ENCODE results near the gene PBX1.

Gene PBX1

DNA sequence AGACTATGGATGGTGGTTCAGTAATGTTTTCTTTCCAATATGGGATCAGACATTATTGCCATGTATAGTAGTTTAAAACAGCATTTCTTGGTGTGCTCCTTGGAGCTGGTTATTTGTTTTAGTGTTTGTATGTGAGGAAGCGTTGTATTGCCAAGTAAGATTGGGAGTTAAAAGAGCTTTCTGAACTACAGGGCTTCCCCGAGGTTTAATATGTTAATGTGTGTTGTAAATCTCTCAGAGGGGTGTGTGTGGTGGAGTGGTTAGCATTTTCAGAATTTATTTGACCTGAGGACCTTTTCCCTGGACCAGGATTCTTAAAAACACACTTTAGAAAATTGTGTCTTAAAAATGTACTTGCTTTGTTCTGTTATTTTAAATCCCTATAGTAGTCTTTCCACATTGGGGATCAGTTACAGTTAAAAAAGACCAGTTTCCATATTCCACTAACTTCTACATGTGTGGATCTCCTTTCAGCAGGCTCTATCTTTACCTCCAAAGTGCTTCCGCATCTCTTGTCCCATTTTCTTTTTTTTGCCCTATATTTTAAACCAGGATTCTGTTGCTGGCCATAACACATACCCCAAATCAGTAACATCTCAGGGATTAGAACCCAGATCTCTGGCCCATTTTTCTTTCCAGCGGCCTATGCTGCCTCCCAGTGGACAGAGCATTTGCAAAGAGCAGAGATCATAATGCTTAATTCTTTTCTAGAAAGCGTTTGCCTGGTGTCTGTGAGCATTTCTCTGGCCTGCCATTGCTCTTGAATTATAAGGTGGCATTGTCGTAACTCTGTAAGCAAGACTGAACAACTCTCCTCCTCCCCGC is 58.6 kb downstream of the PBX1 start:
- no peak for DNase-seq (ENCODE audit: low read depth in 2 of 2)

DNA sequence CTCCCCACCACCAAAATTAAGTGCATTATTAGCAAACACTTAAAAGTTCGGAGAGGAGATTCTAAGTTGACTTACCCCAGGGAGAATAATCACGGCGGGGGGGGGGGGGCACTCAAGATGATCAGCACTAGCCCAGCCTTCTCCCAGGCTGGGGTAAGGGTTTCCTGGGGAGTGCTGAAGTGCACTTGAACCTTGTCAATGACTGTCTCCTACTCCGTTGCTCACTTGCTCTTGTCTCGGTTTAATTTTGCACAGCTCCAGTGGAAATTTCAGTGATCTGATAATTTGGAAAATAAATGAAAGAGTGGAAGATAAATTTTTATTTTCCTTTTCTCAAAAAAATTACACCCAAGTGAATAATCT is 59.2 kb downstream of the PBX1 start:
- DNase-seq (ENCODE audit: low read depth in 2 of 2): no peak

DNA sequence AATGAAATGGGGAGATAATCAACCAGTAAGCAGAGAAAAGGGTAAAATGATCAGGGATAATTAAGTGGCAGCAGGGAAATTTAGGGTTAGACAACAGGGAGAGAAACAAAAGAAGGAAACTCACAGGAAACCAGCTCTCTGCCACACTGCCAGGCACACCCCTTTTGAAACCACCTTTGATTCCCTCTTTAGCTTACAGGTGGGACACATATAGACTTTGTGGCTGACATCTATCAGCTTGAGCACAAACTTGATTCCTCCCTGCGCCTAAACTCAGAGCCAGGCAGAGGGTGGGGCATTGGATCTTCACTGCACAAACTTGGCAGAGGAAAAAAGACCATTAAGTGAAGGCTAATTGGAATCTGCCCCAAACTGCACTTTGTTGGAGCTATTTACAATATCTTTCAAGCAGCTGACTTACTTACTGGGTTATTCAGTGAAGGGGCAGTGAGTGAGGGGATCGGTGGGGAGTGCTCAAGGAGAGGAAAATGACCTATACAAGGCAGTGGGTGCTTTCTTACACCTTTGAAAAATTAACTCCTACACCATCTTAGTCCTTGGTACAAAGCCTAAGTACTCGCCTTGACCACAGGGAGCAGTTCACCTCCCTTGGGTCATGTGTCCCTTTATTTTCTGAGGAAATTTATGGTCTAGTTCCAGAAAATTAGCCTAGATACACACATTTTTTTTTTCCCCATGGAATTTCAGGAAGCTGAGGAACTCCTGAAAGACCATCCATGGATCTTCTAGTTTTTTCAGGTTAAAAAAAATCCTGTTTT is 60.2 kb downstream of the PBX1 start:
- no peak for DNase-seq (ENCODE audit: low read depth in 2 of 2)

DNA sequence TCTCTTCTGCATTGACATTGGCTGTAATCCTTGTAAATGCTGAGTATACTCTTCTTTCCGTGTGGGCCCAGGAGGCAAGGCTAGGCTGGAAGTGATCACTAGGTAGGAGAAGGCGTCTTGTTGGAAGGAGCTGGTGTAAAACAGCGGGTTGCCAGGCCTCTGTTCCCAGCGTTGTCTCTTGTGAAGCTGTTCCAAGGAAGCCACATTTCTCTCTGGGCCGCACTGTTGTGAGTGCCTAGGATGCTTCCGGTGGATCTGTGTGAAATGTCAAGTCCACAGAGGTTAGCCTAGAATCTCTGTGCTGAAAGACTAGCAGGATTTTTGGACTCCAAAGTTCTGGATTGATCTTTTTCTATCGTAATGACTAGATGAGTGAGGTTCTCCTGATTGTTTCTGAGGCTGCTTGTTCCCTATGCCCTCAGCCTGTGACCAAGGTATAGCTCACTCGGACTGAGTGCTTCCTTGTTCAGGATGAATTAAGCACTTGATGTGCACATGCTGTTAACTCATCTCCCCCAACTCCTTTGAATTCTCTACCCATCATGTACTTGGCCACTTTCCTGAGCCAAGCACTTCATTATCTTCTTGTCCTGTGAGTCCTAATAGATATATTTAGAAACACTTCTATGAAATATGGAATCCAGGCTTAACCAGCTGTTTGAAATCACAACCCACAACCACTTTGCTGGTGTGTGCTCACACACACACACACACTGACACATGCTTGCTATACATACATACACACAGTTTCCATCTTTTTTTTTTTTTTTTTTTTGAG is 63.3 kb downstream of the PBX1 start:
- DNase-seq (ENCODE audit: low read depth in 2 of 2): no peak

DNA sequence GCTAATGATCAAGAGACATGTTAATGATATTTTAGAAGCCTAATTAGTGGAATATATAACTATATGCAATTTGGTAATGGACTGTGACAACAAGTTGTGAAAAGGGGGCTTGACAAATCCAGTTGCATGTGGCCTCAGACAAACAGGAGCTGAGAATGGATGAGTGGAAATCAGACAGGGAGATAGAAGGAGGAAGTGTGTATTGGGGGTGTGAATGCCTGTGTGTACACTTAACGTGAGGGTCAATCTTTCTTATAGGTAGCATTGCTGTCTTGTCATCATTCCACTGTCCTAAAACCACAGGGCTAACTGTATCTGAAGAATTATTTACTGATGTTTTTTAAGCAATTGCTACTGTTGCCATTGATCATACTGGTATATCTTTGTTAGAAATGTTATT is 64.8 kb downstream of the PBX1 start:
- no peak for DNase-seq (ENCODE audit: low read depth in 2 of 2)

DNA sequence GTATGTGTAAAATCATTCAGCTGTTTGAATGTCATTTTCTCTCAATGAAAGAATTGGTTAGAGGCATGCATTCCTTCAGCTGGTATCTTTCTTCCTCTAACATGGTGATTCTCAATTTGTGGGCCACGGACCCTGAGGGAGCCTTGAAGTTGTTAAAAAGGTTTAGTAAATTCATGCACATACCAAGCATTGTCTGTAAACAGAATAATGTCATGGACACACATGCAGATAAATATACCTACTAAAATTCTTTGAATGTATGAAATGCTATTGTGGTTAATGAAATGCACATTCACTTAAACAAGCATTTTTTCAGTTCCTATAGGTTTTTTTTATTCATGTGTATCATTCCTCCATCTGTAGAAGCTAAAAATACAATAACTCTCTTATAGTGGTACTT is 65.4 kb downstream of the PBX1 start:
- no peak for DNase-seq (ENCODE audit: low read depth in 2 of 2)

DNA sequence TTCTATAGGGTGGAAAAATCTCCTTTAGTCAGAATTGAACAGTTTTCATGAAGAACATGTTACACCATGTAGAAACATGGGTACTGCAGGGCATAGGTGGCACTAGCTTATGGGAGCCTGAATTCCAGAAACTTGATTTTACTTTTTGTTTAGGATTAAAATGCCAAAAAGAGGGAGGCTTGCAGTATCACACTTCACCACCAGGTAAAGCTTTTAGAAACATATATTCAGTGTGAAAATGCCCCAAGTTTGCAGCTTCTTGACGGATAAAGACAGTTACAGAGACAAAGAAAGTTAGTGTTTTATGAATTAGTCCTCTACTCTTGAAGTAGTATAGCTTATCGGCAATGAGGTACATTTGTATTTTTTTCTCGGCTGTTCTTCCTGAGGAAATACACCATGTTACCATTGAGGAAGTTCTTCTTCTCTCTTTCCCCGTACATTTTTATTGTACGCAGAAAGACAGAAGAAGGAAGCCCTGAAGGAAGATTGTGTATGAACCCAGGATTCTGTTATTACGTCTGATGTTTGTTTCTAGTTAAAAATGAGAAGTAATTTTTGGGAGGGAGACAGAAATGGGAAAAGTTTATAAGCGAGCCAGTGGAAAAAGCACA is 66.1 kb downstream of the PBX1 start:
- no peak for DNase-seq (ENCODE audit: low read depth in 2 of 2)

DNA sequence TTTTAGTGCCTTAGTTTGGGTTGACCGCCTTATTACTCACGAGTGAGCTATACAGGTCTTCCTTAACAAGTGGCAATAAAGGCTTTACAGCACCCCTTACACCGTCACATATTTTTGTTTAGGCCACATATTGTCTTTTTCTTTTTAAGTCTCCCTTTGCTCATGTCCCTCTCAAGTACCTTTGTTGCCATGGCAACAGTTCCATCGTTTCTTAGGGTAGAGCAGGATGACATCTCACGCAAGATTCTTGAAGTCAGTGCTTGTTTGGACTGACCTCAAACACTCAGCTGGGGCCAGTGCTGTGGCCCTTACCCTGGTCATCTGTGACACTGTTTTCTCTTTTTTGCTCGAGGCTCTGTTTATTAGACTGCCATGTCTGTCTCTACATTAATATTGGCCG is 69.8 kb downstream of the PBX1 start:
- DNase-seq (ENCODE audit: low read depth in 2 of 2): no peak

DNA sequence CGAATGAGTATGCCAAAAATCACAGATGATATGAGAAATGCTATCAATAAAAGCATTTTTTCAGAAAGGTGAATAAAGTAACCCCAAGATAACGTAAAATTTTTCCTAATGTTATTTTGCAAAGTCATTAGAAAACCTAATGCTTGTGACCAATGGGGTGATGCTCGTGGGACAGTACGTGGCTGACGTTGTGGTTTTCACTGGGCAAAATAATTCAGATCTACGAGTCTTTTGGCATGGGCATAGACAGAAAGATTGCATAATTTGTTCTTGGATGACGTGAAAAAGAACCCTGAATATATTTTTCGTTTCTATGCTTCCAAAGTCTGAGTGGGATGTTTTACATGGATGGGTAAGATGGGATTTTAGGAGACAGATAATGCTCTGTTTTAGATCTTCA is 71.0 kb downstream of the PBX1 start:
- DNase-seq (ENCODE audit: low read depth in 2 of 2): no peak

DNA sequence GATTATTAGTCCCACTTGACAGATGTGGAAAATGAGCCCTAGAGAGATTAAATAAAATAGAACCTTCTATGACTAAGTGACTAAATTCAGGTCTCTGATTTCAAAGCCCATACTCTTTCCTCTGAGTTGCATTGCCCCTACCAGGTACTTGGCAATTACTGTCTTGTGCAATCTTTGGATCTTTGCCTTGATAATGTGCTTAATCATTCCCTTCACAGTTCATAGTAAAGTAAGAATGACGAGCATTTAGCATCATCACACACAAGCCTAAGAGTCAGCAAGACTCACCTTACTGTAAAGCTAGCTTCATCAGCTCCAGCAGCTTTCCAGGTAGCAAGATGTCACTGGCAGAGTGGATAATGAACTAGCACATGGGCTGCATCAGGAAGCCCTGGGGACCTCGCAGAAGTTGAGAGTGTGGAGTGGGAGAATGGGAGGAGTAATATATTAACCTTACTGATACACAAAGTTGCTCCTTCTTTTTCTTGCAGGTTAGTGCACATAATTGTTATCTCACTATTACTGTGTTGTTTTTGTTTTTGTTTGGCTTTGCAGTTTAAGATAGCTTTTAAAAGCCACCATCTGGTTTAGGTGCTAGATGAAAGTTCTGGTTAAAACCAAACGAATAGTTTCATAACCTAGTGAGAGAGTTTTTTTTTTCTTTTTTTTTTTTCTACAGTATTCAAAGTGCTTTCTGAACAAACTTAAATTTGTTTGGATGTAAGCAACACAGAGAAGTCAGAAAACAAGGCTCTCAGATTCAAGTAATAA is 71.8 kb downstream of the PBX1 start:
- no peak for DNase-seq (ENCODE audit: low read depth in 2 of 2)

DNA sequence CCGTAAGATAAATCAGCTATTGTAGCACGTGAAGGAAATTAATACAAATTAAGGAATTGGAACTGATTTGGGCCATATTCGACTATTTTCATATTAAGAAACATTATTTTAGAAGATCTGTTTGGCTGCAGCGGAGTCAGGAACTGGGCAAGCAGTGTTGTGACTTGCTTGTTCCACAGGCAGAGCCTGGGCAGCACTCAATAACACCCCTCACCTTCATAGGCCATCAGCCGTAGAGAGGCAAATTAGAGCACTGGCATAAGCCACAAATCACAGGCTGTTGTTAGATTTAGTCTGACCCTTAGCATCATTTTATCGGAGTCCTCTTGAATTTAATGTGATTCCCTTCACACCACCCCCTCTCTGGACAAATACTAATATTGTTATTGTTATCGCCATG is 72.8 kb downstream of the PBX1 start:
- no peak for DNase-seq (ENCODE audit: low read depth in 2 of 2)

DNA sequence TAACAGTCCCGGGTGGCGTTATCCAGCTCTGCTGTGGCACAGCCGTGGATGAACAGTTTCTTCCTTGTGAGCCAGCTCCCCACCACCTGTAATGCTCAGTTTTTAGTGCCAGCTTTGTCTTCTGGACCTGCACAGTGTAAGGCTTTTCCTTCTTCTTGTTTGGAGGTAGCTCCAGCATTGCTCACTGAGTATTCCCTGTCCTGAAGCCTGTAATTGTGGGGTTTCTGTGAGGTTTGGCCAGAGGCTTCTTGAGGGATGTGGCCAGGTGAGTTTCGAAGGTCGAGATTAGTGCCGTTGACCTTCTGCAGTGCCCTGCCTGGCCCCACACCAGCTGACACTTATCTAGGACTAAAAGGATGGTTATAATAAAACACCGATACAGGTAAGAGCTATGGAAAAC is 75.0 kb downstream of the PBX1 start:
- DNase-seq (ENCODE audit: low read depth in 2 of 2): no peak

DNA sequence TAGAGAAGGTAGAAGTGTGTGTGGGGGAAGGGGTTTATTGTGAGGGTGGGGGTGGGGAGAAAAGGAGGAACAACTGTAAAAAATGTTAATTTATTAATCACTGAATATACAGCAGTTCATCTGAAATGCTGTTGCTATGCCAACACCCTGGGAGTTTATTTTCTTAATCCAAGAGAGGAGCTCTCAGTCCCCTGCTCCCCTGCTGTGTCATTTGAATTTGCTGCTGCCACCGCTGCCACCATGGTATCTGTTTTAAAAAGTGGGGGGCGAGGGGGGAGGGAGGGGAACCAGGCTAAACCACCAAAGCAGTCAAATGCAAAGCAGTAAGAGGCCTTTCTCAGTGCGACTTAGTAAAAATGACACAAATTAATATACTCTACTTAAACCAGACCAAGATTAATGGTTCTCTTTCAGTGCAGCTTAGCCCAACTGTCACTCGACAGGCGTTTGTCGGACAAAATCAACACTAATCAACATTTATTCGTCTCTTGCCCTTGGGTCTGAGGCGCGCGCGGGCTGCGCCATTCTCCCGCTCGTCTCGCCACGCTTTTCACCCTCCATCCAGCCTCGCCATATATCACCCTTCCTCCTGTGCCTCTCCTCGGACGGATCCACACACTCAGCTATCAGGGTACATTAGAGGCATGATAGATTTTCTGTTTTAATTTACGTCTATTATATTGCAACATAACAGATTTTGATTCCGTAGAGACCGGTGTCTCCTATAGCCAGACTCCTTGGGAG is 76.2 kb downstream of the PBX1 start:
- no peak for DNase-seq (ENCODE audit: low read depth in 2 of 2)

DNA sequence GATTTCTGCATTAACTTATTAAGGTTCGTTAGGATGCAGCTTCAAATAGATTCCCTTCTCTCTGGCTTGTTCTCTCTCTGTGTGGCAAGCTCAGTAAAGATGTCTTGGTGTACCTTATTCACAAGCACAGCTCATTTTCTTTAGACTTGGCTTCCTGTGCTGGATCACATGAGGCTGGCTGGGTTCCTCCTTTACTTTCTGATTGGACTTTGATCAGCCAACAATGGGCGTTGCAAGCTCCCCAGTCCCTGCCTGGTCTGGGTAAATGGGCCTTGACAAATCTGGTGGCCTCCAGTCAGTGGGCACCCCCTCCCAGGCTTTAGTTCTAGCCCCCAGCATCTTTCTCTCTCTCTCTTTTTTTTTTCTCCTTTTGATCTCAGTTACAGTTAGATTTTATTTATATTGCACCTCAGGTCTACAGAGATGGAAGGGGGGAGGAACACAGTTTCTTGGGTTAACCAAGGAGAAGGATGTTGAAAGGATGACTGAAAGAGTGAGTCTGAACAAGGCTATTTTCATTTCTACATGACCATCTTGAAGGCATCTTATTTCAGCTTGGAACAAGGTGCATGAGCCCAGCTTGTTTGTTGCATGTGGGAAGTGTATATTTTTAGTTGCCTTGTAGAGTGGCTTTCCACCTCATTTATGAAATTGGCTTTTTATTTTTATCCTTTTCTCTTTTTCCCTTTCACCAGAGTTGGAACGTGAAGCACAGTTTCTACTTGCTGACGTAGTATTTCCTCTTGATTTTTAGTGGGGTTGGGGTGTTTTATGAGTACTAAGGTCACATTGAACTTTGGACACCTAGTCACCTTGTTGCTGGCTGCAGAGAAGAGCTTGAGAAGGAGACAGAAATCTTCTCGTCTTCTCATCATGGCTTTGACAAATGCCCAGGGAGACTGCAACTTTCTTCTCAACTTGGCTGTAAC is 77.1 kb downstream of the PBX1 start:
- DNase-seq (ENCODE audit: low read depth in 2 of 2): no peak

DNA sequence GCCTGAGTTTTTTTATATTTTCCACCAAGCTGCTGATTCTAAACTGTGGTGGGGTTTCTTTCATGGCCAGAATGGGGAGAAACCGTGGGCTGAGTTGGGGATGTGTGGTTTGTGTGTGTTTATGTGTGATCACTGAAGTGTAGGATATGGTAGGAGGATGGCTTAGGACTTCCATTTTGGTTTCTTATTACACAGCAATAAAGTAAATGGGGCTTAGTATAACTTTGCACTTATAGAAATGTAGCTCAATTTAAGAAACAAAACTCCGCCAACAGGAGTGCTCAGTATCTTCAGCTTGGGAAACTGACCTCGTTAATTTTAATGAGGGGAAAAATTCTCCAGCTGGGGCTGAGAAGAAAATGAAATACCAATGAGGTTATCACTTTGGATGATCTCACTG is 77.8 kb downstream of the PBX1 start:
- DNase-seq (ENCODE audit: low read depth in 2 of 2): no peak

DNA sequence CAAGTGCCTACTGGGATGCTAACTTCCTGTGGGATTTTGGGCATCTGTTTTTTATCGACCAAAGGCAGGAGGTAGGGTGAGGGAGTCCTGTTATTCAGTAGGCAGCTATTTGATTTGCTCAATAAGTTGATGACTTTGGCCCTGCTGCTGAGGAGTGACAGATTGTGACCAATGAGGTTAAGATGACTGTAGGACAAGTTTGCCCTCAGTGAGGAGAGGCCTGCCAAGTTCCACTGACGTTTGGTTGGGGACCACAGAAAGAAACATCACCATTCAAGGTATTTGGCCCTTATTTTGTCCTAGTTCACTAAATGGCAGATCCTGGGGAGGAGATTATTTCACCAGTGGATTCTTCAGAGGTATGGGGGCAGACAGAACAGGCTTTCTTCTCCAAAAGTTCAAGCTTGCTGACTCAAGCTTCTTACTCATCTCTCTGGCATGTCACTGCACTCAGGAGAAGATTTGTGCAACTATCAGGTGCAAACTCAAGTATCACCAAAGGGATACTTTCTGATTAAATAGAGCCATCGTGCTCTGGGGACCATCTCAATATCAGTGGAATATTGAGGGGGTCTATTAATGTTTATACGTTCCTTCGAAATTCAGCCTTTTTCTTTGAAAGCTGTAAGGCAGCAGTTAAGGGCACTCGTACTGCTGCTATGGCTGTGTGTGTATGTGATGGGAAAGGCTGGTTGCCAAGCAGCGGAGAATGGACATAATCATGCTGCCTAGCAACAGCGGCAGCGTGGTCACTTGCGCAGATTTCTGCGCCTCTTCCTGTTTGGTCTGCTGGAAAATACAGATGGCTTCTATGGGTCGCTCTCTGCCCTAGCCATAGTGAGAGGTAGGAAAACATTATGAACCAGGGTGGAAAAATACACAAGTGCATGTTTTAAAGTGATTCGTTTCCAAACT is 78.7 kb downstream of the PBX1 start:
- no peak for DNase-seq (ENCODE audit: low read depth in 2 of 2)

DNA sequence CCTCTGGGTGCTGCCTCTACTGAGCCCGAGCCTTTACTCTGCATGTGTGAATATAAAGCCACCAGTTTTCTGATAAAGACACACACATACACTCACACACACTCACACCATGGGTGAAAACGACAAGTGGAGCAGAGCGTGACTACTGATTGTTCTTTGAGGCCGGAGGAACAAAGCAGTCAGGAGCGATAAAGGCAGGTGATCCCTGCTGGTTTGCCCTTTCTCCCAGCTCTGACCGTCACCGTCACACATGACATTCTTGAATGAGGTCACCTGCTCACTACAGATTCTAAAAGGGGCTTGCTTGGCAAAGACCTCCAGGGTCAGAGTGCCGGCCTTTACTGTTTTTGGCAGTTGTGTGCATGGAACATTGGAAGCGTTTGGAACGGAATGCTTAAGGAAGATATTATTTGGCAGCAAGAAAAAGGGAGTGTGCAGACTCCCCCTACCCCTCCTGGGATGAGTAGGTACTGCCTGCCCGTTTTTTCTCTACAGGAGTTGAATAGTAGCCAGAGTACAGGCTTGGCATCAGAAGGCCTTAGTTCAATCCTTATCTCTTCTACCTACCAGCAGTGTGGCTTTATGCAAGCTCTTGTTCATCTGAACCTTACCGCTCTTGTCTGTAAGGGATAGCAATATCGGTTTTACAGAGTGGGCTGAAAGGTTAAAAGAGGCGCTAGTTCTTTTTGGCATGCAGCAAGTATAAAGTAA is 79.7 kb downstream of the PBX1 start:
- no peak for DNase-seq (ENCODE audit: low read depth in 2 of 2)

All from stimulated activated CD8-positive, alpha-beta memory T cell treated with anti-CD3 and anti-CD28 coated beads, Interleukin-15, amount 100 ng/mL, for 4 hours (primary cell).